IMR-90 (cell line): Measurements from ENCODE around the gene CD82. TPM values are rescaled to one million over a fixed set of nuclear protein-coding genes. Genes with fewer than 3 reads are reported as not detected.

Source experiments
- CEBPB ChIP-seq: IDR thresholded peaks from 2 replicates; pipeline ENCODE4 v1.6.1; 2012; ENCODE audit warnings: low read depth, low read length, improper control_type of control experiment
- SMC3 ChIP-seq: fragments of 150-350 bp; IDR thresholded peaks from 2 replicates; pipeline ENCODE4 v1.6.1; 2016; ENCODE audit warnings: low read depth, mild to moderate bottlenecking, antibody characterized with exemption, low read length, moderate library complexity
- polyA plus RNA-seq, 3 experiments: library from polyadenylated mRNA; depleted of rRNA; stranded (reverse); fragments of >200 nt; gene quantifications; 2 replicates each; pipeline ENCODE4 v1.2.3, GENCODE V29; 2012; ENCODE audit warnings: low replicate concordance in 1 of 3
- total RNA-seq: library from RNA; depleted of rRNA; stranded (reverse); fragments of >200 nt; gene quantifications from 2 replicates; pipeline ENCODE4 v1.2.3, GENCODE V29; 2012
- TF ChIP-seq, protein P1 (sequence below): fragments of 150-350 bp; IDR thresholded peaks from 2 replicates; pipeline ENCODE4 v1.6.1; 2016; ENCODE audit warnings: low read depth, mild to moderate bottlenecking, low read length, moderate library complexity, borderline replicate concordance

Gene CD82
- total and polyA plus RNA-seq, 2 of the 4 experiments (the other 2 are of a cell fraction), result 32.8 to 49.4 TPM

DNA sequence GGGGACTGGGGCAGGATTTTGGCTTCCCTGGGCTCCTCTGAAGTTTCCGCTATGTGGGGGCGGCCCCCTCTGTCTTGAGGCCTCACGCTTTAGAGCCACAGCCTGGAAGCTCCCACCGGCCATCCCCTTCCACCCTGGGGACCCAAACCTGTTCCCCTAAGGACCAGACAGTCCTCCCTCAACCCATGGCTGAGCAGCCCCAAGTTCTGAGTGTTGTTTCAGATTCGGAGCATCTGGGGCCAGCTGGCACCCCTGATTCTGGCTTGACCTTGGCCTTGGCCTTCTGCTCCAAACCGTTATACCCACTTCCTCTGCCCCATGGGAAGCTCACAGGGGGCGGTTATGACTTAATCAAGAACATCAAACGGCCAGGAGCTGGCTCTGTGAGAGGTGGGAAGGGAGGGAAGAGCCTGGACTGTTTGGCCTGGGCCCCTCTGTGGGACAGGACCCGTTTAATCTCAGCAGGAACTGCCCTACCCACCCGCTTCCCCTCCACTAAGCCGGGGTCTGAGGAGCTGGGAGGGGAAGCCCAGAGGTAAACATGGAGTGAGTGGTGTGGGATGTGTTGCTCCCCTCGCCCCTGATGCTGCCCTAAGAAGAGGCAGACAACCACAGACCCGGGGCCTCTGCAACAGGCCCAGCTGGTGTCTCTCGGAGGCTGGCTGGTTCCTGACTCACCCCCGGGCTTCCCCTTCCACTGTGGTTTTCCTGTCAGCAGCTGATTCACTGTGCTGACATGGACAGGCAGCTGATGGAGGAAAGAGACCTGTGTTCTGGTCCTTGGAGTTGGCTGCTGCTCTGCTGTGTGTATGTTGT is 3.4 kb downstream of the CD82 start (continued):
- TF ChIP-seq, protein P1, sequence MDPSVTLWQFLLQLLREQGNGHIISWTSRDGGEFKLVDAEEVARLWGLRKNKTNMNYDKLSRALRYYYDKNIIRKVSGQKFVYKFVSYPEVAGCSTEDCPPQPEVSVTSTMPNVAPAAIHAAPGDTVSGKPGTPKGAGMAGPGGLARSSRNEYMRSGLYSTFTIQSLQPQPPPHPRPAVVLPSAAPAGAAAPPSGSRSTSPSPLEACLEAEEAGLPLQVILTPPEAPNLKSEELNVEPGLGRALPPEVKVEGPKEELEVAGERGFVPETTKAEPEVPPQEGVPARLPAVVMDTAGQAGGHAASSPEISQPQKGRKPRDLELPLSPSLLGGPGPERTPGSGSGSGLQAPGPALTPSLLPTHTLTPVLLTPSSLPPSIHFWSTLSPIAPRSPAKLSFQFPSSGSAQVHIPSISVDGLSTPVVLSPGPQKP, result no peak
- no peak for TF ChIP-seq SMC3
- TF ChIP-seq CEBPB, result peak; percentile 57
